Measurements from ENCODE around the gene FOXI2.
A peak's percentile ranks its signal among the peaks of the same experiment; 100 is the strongest.

FOXI2 gene

DNA sequence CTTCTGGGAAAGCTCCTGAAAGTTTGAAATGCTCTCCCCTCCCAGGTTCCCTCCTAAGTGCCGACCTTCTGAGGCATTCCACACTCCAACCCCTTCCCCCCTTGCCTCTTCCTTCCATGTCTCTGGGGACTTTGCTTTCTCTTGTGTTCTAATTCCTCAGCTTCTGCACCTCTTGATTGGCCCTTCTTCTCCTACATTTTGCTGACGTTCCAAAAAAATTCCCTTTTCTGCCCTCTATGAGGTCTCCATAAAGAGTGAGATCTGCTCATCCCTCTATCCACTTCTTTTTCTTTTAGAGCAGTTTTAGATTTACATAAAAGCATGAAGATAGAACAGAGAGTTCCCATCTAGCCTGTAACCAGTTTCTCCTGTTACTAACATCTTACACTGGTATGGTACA lies 22.3 kb downstream of the FOXI2 start:
- TF ChIP-seq, protein P1, sequence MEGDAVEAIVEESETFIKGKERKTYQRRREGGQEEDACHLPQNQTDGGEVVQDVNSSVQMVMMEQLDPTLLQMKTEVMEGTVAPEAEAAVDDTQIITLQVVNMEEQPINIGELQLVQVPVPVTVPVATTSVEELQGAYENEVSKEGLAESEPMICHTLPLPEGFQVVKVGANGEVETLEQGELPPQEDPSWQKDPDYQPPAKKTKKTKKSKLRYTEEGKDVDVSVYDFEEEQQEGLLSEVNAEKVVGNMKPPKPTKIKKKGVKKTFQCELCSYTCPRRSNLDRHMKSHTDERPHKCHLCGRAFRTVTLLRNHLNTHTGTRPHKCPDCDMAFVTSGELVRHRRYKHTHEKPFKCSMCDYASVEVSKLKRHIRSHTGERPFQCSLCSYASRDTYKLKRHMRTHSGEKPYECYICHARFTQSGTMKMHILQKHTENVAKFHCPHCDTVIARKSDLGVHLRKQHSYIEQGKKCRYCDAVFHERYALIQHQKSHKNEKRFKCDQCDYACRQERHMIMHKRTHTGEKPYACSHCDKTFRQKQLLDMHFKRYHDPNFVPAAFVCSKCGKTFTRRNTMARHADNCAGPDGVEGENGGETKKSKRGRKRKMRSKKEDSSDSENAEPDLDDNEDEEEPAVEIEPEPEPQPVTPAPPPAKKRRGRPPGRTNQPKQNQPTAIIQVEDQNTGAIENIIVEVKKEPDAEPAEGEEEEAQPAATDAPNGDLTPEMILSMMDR (IDR thresholded peaks at IDR 0.05; ENCODE audit: insufficient read depth, low read depth, low read length, missing control alignments): no peak
- no peak for DNase-seq (ENCODE audit: low read depth)
- H3K4me3 ChIP-seq (ENCODE audit: low read length): no peak overlapping the region

DNA sequence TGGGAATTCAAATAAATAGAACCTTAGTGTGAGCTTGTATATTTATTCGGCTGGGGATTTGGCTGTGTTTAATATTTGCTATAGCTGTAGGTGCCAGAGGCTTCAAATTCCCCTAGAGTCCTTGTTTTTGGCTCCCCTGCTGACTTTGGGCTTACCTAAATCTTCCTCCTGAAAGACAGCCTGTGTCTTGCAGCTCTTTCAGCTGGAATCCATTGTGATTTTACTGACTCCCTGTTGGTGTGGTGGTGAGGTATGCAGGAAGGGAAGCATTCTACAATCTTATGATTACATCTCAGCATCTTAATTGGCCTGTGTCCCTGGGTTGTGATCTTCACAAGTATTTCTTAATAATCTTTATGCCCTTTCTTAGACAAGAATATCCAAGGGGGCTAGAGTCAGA lies 25.9 kb downstream of the FOXI2 start:
- no peak overlapping the region for H3K4me3 ChIP-seq (ENCODE audit: low read length)
- TF ChIP-seq, protein P1 (IDR thresholded peaks at IDR 0.05; ENCODE audit: insufficient read depth, low read depth, low read length, missing control alignments): no peak
- no peak for DNase-seq (ENCODE audit: low read depth)

DNA sequence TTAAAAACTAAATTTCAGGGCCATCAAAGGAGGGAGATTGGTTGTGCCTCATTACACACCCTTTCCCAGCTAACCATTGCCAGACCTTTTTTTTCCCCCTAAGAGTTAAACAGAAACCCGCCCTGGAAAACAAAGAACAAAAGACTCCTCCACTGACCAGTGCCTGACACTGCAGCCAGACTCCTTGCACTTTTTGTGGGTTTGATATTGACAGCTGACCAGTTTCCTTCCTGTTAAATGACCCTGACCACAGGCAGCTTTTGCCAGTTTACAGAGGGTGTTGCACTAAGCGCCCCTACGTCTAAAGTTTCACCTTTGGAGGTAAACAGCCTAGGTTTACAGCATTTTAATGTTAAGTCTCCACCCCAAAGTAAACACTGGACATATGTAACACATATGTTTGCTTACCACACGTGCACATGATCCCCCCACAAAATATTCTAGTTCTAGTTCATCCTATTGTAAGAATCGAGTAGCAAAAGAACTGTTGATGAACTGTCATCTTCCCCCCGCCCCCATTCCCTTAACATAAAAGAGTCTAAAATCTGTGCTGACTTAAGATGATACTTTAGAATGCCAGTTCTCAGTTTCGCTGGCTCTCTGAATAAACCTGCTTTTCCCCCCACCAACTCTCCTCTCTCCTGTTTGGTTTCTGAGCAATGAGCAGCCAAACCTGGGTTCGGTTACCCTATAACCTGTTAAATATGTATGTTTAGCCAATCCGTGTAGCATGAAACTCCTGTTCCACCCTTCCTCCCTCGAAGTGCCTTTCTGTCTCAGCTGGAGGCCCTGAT lies 38.0 kb downstream of the FOXI2 start:
- TF ChIP-seq, protein P1 (IDR thresholded peaks at IDR 0.05; ENCODE audit: insufficient read depth, low read depth, low read length, missing control alignments): no peak
- H3K4me3 ChIP-seq (ENCODE audit: low read length): no peak overlapping the region
- no peak for DNase-seq (ENCODE audit: low read depth)

DNA sequence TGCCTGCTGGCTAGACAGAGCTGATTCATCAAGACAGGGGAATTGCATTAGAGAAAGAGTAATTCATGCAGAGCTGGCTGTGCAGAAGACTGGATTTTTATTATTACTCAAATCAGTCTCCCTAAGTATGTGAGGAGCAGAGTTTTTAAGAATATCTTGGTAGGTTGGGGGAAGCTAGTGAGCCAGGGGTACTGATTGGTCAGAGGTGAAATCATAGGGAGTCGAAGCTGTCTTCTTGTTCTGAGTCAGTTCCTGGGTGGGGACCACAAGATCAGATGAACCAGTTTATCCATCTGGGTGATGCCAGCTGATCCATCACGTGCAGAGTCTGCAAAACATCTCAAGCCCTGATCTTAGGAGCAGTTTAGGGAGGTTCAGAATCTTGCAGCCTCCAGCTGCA lies 39.8 kb downstream of the FOXI2 start:
- TF ChIP-seq, protein P1 (IDR thresholded peaks at IDR 0.05; ENCODE audit: insufficient read depth, low read depth, low read length, missing control alignments): no peak
- peak; percentile 47 for DNase-seq (ENCODE audit: low read depth)
- H3K4me3 ChIP-seq (ENCODE audit: low read length): no peak overlapping the region

DNA sequence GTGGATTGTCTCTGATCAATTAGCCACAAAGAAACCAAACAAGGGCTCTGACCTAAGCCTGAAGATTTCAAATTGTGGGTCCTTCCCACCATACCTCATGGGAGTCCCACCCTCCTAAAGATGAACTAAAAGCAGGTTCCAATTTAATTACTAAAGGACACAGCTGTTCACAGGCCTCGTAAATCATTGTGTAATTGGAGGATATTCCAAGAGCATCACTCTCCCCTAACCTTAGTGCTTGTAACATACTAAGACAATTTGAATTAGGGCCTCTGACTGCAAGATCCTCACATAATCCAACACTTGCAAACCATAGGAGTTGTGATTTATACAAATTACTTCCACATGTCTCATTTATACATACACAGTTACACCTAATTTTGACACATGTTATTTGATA lies 44.4 kb downstream of the FOXI2 start:
- no peak overlapping the region for H3K4me3 ChIP-seq (ENCODE audit: low read length)
- TF ChIP-seq, protein P1 (IDR thresholded peaks at IDR 0.05; ENCODE audit: insufficient read depth, low read depth, low read length, missing control alignments): no peak
- no peak for DNase-seq (ENCODE audit: low read depth)

DNA sequence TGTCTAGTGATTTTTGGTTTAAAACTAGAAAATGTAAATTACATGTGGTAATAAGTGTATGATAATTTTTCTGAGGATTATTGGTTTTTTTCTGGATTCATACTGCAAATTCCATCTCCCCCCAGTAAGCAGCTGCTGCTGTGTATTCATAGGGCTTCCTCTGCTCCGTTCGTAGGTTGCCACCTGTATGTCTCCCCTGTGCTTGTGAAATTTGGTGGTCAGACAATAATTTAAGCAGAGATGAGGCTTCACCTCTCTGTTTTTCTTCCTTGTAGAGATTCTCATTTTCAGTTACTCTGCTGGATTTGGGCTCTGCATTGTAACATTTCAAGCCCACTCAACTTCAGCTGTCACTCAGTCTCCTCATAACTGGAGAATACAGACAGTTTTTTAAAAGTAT lies 50.9 kb downstream of the FOXI2 start:
- TF ChIP-seq, protein P1 (IDR thresholded peaks at IDR 0.05; ENCODE audit: insufficient read depth, low read depth, low read length, missing control alignments): no peak

DNA sequence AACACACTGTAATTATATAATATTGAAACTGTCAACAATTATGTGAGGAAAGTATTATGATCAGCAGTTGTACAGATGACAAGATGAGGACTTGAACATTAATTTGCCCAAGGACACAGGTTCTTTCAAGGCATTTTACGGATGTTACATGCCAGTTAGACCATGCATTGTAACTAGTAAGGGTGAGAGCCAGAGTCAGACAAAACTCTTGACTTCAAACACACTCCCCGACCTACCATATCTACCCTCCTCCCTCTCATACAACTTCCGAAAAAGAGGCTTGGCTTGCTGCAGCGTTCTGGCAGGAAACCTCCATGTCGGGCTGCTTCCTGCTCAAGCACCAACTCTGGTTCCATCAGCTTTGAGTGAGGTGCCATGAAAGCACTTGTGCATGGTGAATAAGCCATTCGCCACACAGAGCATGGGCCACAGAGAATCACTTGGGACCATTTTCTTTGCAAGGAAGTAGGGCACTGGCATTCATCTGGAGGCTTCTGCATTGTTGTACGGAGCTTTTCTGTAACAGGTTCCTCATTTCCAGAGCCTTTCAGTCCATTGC lies 53.2 kb downstream of the FOXI2 start:
- TF ChIP-seq, protein P1 (IDR thresholded peaks at IDR 0.05; ENCODE audit: insufficient read depth, low read depth, low read length, missing control alignments): no peak
- DNase-seq (ENCODE audit: low read depth): no peak
- H3K4me3 ChIP-seq (ENCODE audit: low read length): no peak overlapping the region

More for the DNA sequence above, 50.9 kb downstream of the FOXI2 start:
- no peak overlapping the region for H3K4me3 ChIP-seq (ENCODE audit: low read length)
- DNase-seq (ENCODE audit: low read depth): no peak

Data from epithelial cell of esophagus (primary cell).